Caco-2 (cell line): Measurements from ENCODE around the gene CD55. TPM values are rescaled to one million over a fixed set of nuclear protein-coding genes. Genes with fewer than 3 reads are reported as not detected.
A peak's percentile ranks its signal among the peaks of the same experiment; 100 is the strongest.

Experiments used
- BruUV-seq: library from RNA; stranded (reverse); fragments of 400-500 nt; replicated peaks from 2 replicates; lab custom pipeline; 2021; lab: Mats Ljungman, UMichigan
- CTCF ChIA-PET: fragments of 300-600 bp; sonication (Branson Sonifier 250); formaldehyde crosslinking; loops from one replicate; lab custom pipeline; 2022; ENCODE audit warnings: antibody characterized with exemption; lab: Charles Lee
- POLR2A ChIA-PET: fragments of 300-600 bp; sonication (Branson Sonifier 250); formaldehyde crosslinking; loops from one replicate; lab custom pipeline; 2022; ENCODE audit warnings: antibody characterized with exemption; lab: Charles Lee
- DNase-seq, 2 experiments: peaks; one replicate each; pipeline versions ENCODE4 v3.0.0 to v3.0.0-alpha.2; 2020 to 2022
- H3K27me3 ChIP-seq: replicated peaks from 2 replicates; pipeline ENCODE4 v1.6.0; 2011; ENCODE audit warnings: low read length; ENCODE audit not compliant: control insufficient read depth, insufficient read depth
- H3K36me3 ChIP-seq: 2 replicates; pipeline ENCODE4 v1.5.1; 2011; ENCODE audit warnings: low read length; ENCODE audit not compliant: control insufficient read depth, insufficient read depth
- H3K4me1 ChIP-seq: fragments of 250-450 bp; sonication (Bioruptor Pico); 2 replicates; pipeline ENCODE4 v1.5.1; 2020; ENCODE audit warnings: mild to moderate bottlenecking
- H3K4me3 ChIP-seq: 2 replicates; pipeline ENCODE4 v1.5.1; 2011; ENCODE audit warnings: low read depth, mild to moderate bottlenecking, control low read depth, low read length
- H3K9me3 ChIP-seq: fragments of 250-450 bp; sonication (Bioruptor Pico); 2 replicates; pipeline ENCODE4 v1.5.1; 2020; ENCODE audit warnings: mild to moderate bottlenecking, moderate library complexity
- H3K27ac Mint-ChIP-seq: one replicate; pipeline ENCODE4 v1.8.0; 2022; ENCODE audit warnings: mixed read lengths; ENCODE audit not compliant: unreplicated experiment
- H3K27me3 Mint-ChIP-seq: one replicate; pipeline ENCODE4 v1.8.0; 2022; ENCODE audit warnings: mixed read lengths; ENCODE audit not compliant: insufficient read depth, unreplicated experiment
- H3K36me3 Mint-ChIP-seq: one replicate; pipeline ENCODE4 v1.8.0; 2022; ENCODE audit warnings: mild to moderate bottlenecking, mixed read lengths; ENCODE audit not compliant: insufficient read depth, unreplicated experiment
- H3K4me1 Mint-ChIP-seq: one replicate; pipeline ENCODE4 v1.8.0; 2022; ENCODE audit warnings: low read depth, mixed read lengths; ENCODE audit not compliant: unreplicated experiment
- H3K4me3 Mint-ChIP-seq: one replicate; pipeline ENCODE4 v1.8.0; 2022; ENCODE audit warnings: mild to moderate bottlenecking, moderate library complexity, mixed read lengths; ENCODE audit not compliant: unreplicated experiment
- H3K9me3 Mint-ChIP-seq: one replicate; pipeline ENCODE4 v1.8.0; 2022; ENCODE audit warnings: mixed read lengths; ENCODE audit not compliant: unreplicated experiment
- intact Hi-C: fragments of 100-400 bp; cut with micrococcal nuclease; formaldehyde crosslinking; loops from one replicate; pipeline ENCODE4 v1.10.0; 2022; ENCODE audit not compliant: unreplicated experiment
- total RNA-seq: library from RNA; stranded (reverse); gene quantifications from 2 replicates; pipeline ENCODE4 v1.2.3, GENCODE V29; 2022
- TF ChIP-seq, protein P1 (sequence below), 2 experiments: fragments of 200-600 bp in 1 of 2; IDR thresholded peaks; 1 replicate in 1 of 2; 2 replicates in 1 of 2; pipeline versions ENCODE4 v1.5.1 to v1.8.0; 2011 to 2022; ENCODE audit warnings: antibody characterized with exemption in 1 of 2, control low read depth in 1 of 2, inconsistent platforms in 1 of 2, low read depth in 1 of 2, low read length in 1 of 2, mild to moderate bottlenecking in 1 of 2, moderate library complexity in 1 of 2; ENCODE audit not compliant: insufficient read depth in 1 of 2, severe bottlenecking in 1 of 2, unreplicated experiment in 1 of 2

The CD55 gene
- total RNA-seq, 1 experiment from 2014 or later = 195 TPM

- no peak for DNase-seq
- ChIA-PET POLR2A (no interaction called here), CTCF (no interaction called here)
- peak overlapping the region; percentile 36 for H3K27ac Mint-ChIP-seq
- Histone ChIP-seq H3K4me3 (no peak overlapping the region), H3K9me3 (no peaks in the 10 kb centered on the region), H3K36me3 (no peaks in the 10 kb centered on the region), H3K27me3 (no peaks in the 10 kb centered on the region), H3K4me1 (peaks cover 18% of the 10 kb centered on the region)
- H3K4me1 Mint-ChIP-seq = peaks cover 15% of the 10 kb centered on the region
- TF ChIP-seq, protein P1, sequence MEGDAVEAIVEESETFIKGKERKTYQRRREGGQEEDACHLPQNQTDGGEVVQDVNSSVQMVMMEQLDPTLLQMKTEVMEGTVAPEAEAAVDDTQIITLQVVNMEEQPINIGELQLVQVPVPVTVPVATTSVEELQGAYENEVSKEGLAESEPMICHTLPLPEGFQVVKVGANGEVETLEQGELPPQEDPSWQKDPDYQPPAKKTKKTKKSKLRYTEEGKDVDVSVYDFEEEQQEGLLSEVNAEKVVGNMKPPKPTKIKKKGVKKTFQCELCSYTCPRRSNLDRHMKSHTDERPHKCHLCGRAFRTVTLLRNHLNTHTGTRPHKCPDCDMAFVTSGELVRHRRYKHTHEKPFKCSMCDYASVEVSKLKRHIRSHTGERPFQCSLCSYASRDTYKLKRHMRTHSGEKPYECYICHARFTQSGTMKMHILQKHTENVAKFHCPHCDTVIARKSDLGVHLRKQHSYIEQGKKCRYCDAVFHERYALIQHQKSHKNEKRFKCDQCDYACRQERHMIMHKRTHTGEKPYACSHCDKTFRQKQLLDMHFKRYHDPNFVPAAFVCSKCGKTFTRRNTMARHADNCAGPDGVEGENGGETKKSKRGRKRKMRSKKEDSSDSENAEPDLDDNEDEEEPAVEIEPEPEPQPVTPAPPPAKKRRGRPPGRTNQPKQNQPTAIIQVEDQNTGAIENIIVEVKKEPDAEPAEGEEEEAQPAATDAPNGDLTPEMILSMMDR (IDR thresholded peaks at IDR 0.05; ENCODE audit: insufficient read depth in 1 of 2, low read depth in 1 of 2, low read length in 1 of 2, severe bottlenecking in 1 of 2, unreplicated experiment in 1 of 2) = no peak
- intact Hi-C loops = loop anchor here (2.0 kb wide), 1 partner anchor 35 kb away; no protein-coding TSS in a partner anchor
- no TSS peak for BruUV-seq
- no peak overlapping the region for H3K4me3 Mint-ChIP-seq
- H3K9me3 Mint-ChIP-seq = peaks cover 8% of the 10 kb centered on the region
- no peaks in the 10 kb centered on the region for H3K36me3 Mint-ChIP-seq
- no peaks in the 10 kb centered on the region for H3K27me3 Mint-ChIP-seq
Observed at GRCh38 chr1:207282058-207282457, 39.4 kb upstream of the CD55 start.

DNA sequence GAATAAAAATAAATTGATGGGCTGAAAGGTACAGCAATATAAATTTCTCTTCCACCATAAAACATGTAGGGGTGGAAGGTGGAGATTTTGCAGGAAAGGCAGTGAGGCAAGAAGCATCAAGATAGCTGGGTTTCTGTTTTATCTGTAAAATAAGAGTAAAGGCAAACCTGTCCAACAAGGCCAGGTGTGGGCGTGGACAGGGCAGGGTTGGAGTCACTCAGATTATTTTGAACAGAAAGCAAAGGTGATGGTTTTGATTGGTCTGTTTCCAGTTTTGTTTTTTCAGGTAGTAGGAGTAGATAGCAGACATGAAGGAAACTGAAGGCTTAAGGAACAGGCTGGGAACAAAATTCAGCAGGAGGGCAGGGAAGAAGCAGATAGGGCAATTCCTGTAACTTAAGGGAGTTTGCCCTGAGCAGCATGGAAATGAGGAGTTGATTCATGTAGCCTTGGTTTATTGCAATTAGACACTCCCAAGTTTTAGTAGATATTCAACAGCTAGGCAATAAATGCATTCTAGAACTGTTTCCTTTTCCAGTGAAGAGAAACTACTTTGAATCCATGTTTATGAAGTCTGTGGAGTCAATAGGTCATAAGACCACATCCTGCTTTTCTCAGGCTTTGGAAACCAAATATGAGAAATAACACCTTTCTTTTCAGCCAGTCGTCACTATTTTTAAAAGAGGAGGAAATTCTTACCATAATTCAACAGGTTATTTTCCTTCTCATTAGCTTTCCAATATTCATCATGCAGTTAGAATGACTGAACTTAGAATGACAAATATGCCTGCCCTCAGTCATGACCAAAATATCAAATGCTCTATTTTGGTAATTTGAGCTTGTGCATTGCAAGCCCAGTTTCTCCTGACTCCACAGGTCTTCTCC lies 38.7 kb upstream of the CD55 start:
- H3K4me1 Mint-ChIP-seq = peaks cover 15% of the 10 kb centered on the region
- BruUV-seq = no TSS peak
- H3K4me3 Mint-ChIP-seq = no peak overlapping the region
- no peaks in the 10 kb centered on the region for H3K27me3 ChIP-seq
- ChIA-PET CTCF (no interaction called here), POLR2A (no interaction called here)
- H3K4me3 ChIP-seq = no peak overlapping the region
- no peaks in the 10 kb centered on the region for H3K27me3 Mint-ChIP-seq
- H3K36me3 Mint-ChIP-seq = no peaks in the 10 kb centered on the region
- peak overlapping the region; percentile 18 for H3K27ac Mint-ChIP-seq
- H3K9me3 Mint-ChIP-seq = peaks cover 1% of the 10 kb centered on the region
- H3K36me3 ChIP-seq = no peaks in the 10 kb centered on the region
- H3K4me1 ChIP-seq = peaks cover 18% of the 10 kb centered on the region
- TF ChIP-seq, protein P1 (IDR thresholded peaks at IDR 0.05; ENCODE audit: insufficient read depth in 1 of 2, low read depth in 1 of 2, low read length in 1 of 2, severe bottlenecking in 1 of 2, unreplicated experiment in 1 of 2) = no peak
- H3K9me3 ChIP-seq = no peaks in the 10 kb centered on the region
- intact Hi-C loops = loop anchor here (2.0 kb wide), 1 partner anchor 34 kb away; no protein-coding TSS in a partner anchor
- peak in 1 of 2 experiments; percentile 18 for DNase-seq

DNA sequence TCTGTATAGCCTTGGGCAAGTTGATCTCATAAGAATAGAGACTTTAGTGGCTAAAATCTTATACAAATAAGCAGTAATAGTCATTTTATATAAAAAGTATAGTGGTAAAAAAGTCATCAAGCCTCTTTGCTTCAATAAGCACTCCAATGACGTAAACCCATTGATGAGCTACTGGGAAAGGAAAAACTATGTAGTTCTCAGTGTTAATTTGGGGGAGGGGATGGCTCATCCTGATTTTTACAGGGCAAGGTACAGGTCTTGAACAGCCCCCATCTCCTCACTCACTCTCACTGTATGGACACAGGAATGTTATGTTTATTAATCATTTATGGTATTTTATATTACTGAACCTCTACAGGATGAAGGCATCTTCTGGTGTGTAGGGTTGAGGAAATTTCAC lies 38.1 kb upstream of the CD55 start:
- H3K27me3 ChIP-seq = no peaks in the 10 kb centered on the region
- BruUV-seq = no TSS peak
- TF ChIP-seq, protein P1 (IDR thresholded peaks at IDR 0.05; ENCODE audit: insufficient read depth in 1 of 2, low read depth in 1 of 2, low read length in 1 of 2, severe bottlenecking in 1 of 2, unreplicated experiment in 1 of 2) = no peak
- POLR2A ChIA-PET = no interaction called here
- H3K4me1 ChIP-seq = peaks cover 18% of the 10 kb centered on the region
- DNase-seq = no peak
- CTCF ChIA-PET = no interaction called here
- H3K4me1 Mint-ChIP-seq = peaks cover 15% of the 10 kb centered on the region
- no peak overlapping the region for H3K4me3 Mint-ChIP-seq
- no peaks in the 10 kb centered on the region for H3K9me3 Mint-ChIP-seq
- H3K4me3 ChIP-seq = no peak overlapping the region
- H3K36me3 ChIP-seq = no peaks in the 10 kb centered on the region
- no peaks in the 10 kb centered on the region for H3K36me3 Mint-ChIP-seq
- no peak overlapping the region for H3K27ac Mint-ChIP-seq
- no peaks in the 10 kb centered on the region for H3K27me3 Mint-ChIP-seq
- H3K9me3 ChIP-seq = no peaks in the 10 kb centered on the region
- intact Hi-C loops = loop anchor here (2.0 kb wide), 1 partner anchor 33 kb away; no protein-coding TSS in a partner anchor
